Measurements from ENCODE around the gene SMARCA2. TPM values are rescaled to one million over a fixed set of nuclear protein-coding genes. Genes with fewer than 3 reads are reported as not detected.

Gene SMARCA2
- total and polyA plus RNA-seq, 8 donors: 20.5 to 242 (median 78.5) TPM

- peaks cover 0 to 18% (median 3%) of the 10 kb centered on the region in 4 donors for H3K4me1 ChIP-seq
- no peaks in the 10 kb centered on the region for H3K27me3 ChIP-seq
- H3K9me3 ChIP-seq: no peaks in the 10 kb centered on the region
- intact Hi-C loops (cut with DNase I; ENCODE audit: low total_unique reads): no loop called here
- DNase-seq: no peak
- no peak overlapping the region for H3K27ac ChIP-seq
- no peak for TF ChIP-seq POLR2A (IDR thresholded peaks at IDR 0.05)
- no peak for TF ChIP-seq CTCF (IDR thresholded peaks at IDR 0.05)
- TF ChIP-seq EP300 (IDR thresholded peaks at IDR 0.05): no peak
- no peak for TF ChIP-seq POLR2AphosphoS5 (IDR thresholded peaks at IDR 0.05)
- H3K4me3 ChIP-seq: no peak overlapping the region
- peaks cover 0 to 30% (median 26%) of the 10 kb centered on the region in 4 donors for H3K36me3 ChIP-seq
- WGBS, 5 donors: 86 to 94% (median 87%) methylated on average over 3 of the region's 3 CpGs
Measured at GRCh38 chr9:2179567-2179966, 164.4 kb downstream of the SMARCA2 start.

GRCh38 chr9:2180154-2180553 is 165.0 kb downstream of the SMARCA2 start:
- Histone ChIP-seq H3K4me3 (no peak overlapping the region), H3K4me1 (peaks cover 0 to 18% (median 3%) of the 10 kb centered on the region in 4 donors), H3K9me3 (no peaks in the 10 kb centered on the region), H3K36me3 (peaks cover 3 to 36% (median 31%) of the 10 kb centered on the region in 4 donors), H3K27ac (no peak overlapping the region), H3K27me3 (no peaks in the 10 kb centered on the region)
- DNase-seq: peak in 1 of 2 donors; percentile 46
- TF ChIP-seq CTCF (IDR thresholded peaks at IDR 0.05): no peak
- intact Hi-C loops (cut with DNase I; ENCODE audit: low total_unique reads): no loop called here
- 70 to 84% (median 77%) methylated on average over 5 of the region's 5 CpGs for WGBS, 5 donors

- Histone ChIP-seq H3K27ac (no peak overlapping the region), H3K9me3 (no peaks in the 10 kb centered on the region), H3K4me3 (no peak overlapping the region), H3K27me3 (no peaks in the 10 kb centered on the region), H3K4me1 (peaks cover 0 to 18% (median 3%) of the 10 kb centered on the region in 4 donors), H3K36me3 (peaks cover 8 to 41% (median 36%) of the 10 kb centered on the region in 4 donors)
- no peak for DNase-seq
- intact Hi-C loops (cut with DNase I; ENCODE audit: low total_unique reads): no loop called here
- WGBS, 5 donors: 91 to 98% (median 94%) methylated on average over 2 of the region's 2 CpGs
- TF ChIP-seq POLR2A (IDR thresholded peaks at IDR 0.05): no peak
- TF ChIP-seq CTCF (IDR thresholded peaks at IDR 0.05): no peak
- TF ChIP-seq POLR2AphosphoS5 (IDR thresholded peaks at IDR 0.05): no peak
- TF ChIP-seq EP300 (IDR thresholded peaks at IDR 0.05): no peak
Measured at GRCh38 chr9:2180704-2181103, 165.6 kb downstream of the SMARCA2 start.

- Histone ChIP-seq H3K36me3 (peaks cover 19 to 52% (median 47%) of the 10 kb centered on the region in 4 donors), H3K9me3 (no peaks in the 10 kb centered on the region), H3K27ac (no peak overlapping the region), H3K4me3 (no peak overlapping the region), H3K27me3 (no peaks in the 10 kb centered on the region), H3K4me1 (peaks cover 0 to 18% (median 3%) of the 10 kb centered on the region in 4 donors)
- TF ChIP-seq POLR2A (IDR thresholded peaks at IDR 0.05) (no peak), CTCF (IDR thresholded peaks at IDR 0.05) (peak in 5 of 7 experiments; percentile 14 to 37 (median 34))
- intact Hi-C loops (cut with DNase I; ENCODE audit: low total_unique reads): no loop called here
- 78 to 91% (median 85%) methylated on average over 7 of the region's 7 CpGs for WGBS, 5 donors
- DNase-seq: peak; percentile 32 to 37
Measured at GRCh38 chr9:2181792-2182191, 166.6 kb downstream of the SMARCA2 start.
